ENCODE results near the gene ADH6.

ADH6 gene

DNA sequence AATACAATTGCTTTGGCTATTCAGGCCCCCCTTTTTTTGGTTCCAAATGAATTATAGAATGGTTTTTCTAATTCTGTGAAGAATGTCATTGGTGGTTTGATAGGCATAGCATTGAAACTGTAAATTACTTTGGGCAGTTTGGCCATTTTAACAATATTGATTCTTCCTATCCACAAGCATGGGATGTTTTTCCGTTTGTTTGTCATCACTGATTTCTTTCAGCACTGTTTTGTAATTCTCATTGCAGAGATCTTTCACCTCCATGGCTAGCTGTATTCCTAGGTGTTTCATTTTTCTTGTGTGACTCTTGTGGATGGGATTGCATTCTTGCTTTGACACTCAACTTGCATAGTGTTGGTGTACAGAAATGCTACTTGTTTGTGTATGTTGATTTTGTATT is 33.0 kb downstream of the ADH6 start:
- Histone ChIP-seq H3F3A (ENCODE audit: control insufficient read depth, insufficient read depth) (no peaks in the 10 kb centered on the region), H3K4me2 (ENCODE audit: low read length) (no peak overlapping the region), H3K27ac (ENCODE audit: low read depth, low read length) (no peak overlapping the region), H3K9me2 (replicated peaks; ENCODE audit: control insufficient read depth, low read length) (no peaks in the 10 kb centered on the region), H3K36me3 (ENCODE audit: control insufficient read depth, low read length) (no peaks in the 10 kb centered on the region), H3K4me3 (ENCODE audit: low read length) (no peak overlapping the region), H3K4me1 (ENCODE audit: control insufficient read depth, low read length) (no peaks in the 10 kb centered on the region), H3K27me3 (ENCODE audit: control insufficient read depth, low read length) (no peaks in the 10 kb centered on the region), H3K9me3 (ENCODE audit: control insufficient read depth, insufficient read depth, low read length) (no peaks in the 10 kb centered on the region), H3K79me2 (ENCODE audit: control insufficient read depth, low read length) (no peaks in the 10 kb centered on the region), H4K20me1 (ENCODE audit: control insufficient read depth, insufficient read depth, low read depth, low read length) (no peaks in the 10 kb centered on the region)
- TF ChIP-seq EZH2phosphoT487 (IDR thresholded peaks at IDR 0.05; ENCODE audit: borderline replicate concordance, low read length): no peak
- TF ChIP-seq, protein P1, sequence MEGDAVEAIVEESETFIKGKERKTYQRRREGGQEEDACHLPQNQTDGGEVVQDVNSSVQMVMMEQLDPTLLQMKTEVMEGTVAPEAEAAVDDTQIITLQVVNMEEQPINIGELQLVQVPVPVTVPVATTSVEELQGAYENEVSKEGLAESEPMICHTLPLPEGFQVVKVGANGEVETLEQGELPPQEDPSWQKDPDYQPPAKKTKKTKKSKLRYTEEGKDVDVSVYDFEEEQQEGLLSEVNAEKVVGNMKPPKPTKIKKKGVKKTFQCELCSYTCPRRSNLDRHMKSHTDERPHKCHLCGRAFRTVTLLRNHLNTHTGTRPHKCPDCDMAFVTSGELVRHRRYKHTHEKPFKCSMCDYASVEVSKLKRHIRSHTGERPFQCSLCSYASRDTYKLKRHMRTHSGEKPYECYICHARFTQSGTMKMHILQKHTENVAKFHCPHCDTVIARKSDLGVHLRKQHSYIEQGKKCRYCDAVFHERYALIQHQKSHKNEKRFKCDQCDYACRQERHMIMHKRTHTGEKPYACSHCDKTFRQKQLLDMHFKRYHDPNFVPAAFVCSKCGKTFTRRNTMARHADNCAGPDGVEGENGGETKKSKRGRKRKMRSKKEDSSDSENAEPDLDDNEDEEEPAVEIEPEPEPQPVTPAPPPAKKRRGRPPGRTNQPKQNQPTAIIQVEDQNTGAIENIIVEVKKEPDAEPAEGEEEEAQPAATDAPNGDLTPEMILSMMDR (IDR thresholded peaks at IDR 0.05; ENCODE audit: low read depth, low read length, poor library complexity, severe bottlenecking): no peak

DNA sequence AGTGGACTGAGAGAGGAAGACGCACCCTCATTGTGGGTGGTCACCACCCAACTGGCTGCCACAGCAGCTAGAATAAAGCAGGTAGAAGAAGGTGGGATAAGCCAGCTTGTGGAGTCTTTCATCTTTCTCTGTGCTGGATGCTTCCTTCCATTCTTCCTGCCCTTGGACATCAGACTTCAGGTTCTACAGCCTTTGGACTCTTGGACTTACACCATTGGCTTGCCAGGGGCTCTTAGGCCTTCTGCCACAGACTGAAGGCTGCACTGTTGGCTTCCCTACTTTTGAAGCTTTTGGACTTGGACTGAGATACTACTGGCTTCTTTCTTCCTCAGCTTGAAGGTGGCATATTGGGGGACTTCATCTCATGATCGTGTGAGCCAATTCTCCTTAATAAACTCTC is 33.5 kb downstream of the ADH6 start:
- Histone ChIP-seq H3K79me2 (ENCODE audit: control insufficient read depth, low read length) (no peaks in the 10 kb centered on the region), H4K20me1 (ENCODE audit: control insufficient read depth, insufficient read depth, low read depth, low read length) (no peaks in the 10 kb centered on the region), H3K9me3 (ENCODE audit: control insufficient read depth, insufficient read depth, low read length) (no peaks in the 10 kb centered on the region), H3K36me3 (ENCODE audit: control insufficient read depth, low read length) (no peaks in the 10 kb centered on the region), H3K9me2 (replicated peaks; ENCODE audit: control insufficient read depth, low read length) (no peaks in the 10 kb centered on the region), H3K27me3 (ENCODE audit: control insufficient read depth, low read length) (no peaks in the 10 kb centered on the region), H3K4me1 (ENCODE audit: control insufficient read depth, low read length) (no peaks in the 10 kb centered on the region), H3K27ac (ENCODE audit: low read depth, low read length) (no peak overlapping the region), H3F3A (ENCODE audit: control insufficient read depth, insufficient read depth) (no peaks in the 10 kb centered on the region), H3K4me3 (ENCODE audit: low read length) (no peak overlapping the region), H3K4me2 (ENCODE audit: low read length) (no peak overlapping the region)
- TF ChIP-seq, protein P1 (IDR thresholded peaks at IDR 0.05; ENCODE audit: low read depth, low read length, poor library complexity, severe bottlenecking): no peak
- no peak for TF ChIP-seq EZH2phosphoT487 (IDR thresholded peaks at IDR 0.05; ENCODE audit: borderline replicate concordance, low read length)

DNA sequence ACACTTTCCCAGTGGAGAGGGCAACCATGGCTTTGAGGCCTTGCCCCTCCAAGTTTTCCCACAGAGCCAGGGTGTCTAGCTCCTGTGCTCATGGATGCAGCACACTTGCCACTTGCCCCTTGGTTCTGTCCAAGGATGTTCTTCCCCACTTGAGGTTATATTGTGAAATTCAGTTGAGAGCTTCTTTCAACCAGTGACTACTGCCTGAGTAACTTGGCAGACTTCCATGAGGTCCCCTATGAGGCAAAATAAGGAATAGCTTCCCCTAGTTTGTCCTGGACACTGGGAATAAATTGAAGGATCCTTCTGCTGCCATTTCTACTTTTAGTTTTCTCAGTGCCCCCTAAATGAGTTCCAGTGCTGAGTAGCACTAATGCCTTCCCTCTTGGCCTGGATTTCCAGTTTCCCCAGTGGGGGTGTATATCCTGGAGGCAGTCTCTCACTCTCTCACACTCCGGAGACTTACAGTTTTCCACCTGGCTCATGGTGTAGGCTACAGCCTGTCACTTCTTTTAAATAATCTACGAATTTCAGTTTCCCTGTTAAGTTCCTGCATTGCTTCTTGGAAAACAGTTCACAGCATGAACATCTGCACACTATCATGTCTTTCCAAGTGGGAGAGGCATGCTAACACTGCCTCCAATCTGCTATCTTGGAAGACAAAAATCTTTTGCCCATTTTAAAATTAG is 38.5 kb downstream of the ADH6 start:
- H3F3A ChIP-seq (ENCODE audit: control insufficient read depth, insufficient read depth): no peaks in the 10 kb centered on the region
- H3K4me2 ChIP-seq (ENCODE audit: low read length): no peak overlapping the region

More for the DNA sequence above, 38.5 kb downstream of the ADH6 start:
- Histone ChIP-seq H3K79me2 (ENCODE audit: control insufficient read depth, low read length) (no peaks in the 10 kb centered on the region), H3K9me3 (ENCODE audit: control insufficient read depth, insufficient read depth, low read length) (no peaks in the 10 kb centered on the region), H3K4me1 (ENCODE audit: control insufficient read depth, low read length) (no peaks in the 10 kb centered on the region), H3K4me3 (ENCODE audit: low read length) (no peak overlapping the region), H3K27me3 (ENCODE audit: control insufficient read depth, low read length) (no peaks in the 10 kb centered on the region), H3K27ac (ENCODE audit: low read depth, low read length) (no peak overlapping the region), H3K9me2 (replicated peaks; ENCODE audit: control insufficient read depth, low read length) (no peaks in the 10 kb centered on the region), H4K20me1 (ENCODE audit: control insufficient read depth, insufficient read depth, low read depth, low read length) (no peaks in the 10 kb centered on the region), H3K36me3 (ENCODE audit: control insufficient read depth, low read length) (no peaks in the 10 kb centered on the region)
- TF ChIP-seq, protein P1 (IDR thresholded peaks at IDR 0.05; ENCODE audit: low read depth, low read length, poor library complexity, severe bottlenecking): no peak
- TF ChIP-seq EZH2phosphoT487 (IDR thresholded peaks at IDR 0.05; ENCODE audit: borderline replicate concordance, low read length): no peak

Measured in DOHH2 (cell line).